ENCODE data around the gene AGPAT2.

- TF ChIP-seq GATA2 (IDR thresholded peaks at IDR 0.05; ENCODE audit: low read depth, low read length) (no peak), GATA3 (IDR thresholded peaks at IDR 0.05; ENCODE audit: low read depth, low read length) (no peak)
These were observed 6.4 kb upstream of the AGPAT2 start for GRCh38 chr9:136693490-136694162.

Data from SH-SY5Y (cell line).